H1 (cell line): Measurements from ENCODE around the gene IQCF6. TPM values are rescaled to one million over a fixed set of nuclear protein-coding genes. Genes with fewer than 3 reads are reported as not detected.

Source experiments
- CTCF ChIA-PET: fragments of 300-600 bp; sonication (Branson Sonifier 250); formaldehyde crosslinking; loops from one replicate; lab custom pipeline; 2021; ENCODE audit not compliant: partially characterized antibody; lab: Charles Lee
- POLR2A ChIA-PET: fragments of 300-600 bp; sonication (Branson Sonifier 250); formaldehyde crosslinking; loops from one replicate; lab custom pipeline; 2021; ENCODE audit warnings: inconsistent platforms; ENCODE audit not compliant: partially characterized antibody; lab: Charles Lee
- DNase-seq, 2 experiments: peaks; one replicate each; pipeline versions ENCODE4 v3.0.0 to v3.0.0-alpha.2; 2010 to 2022; ENCODE audit warnings: low spot score in 2 of 2, low read depth in 1 of 2, mixed read lengths in 1 of 2
- FAIRE-seq: peaks from 2 replicates; lab custom pipeline; 2011; peaks lifted over from hg19 to GRCh38; lab: Jason Lieb, UNC
- H2AFZ ChIP-seq: 2 replicates; pipeline ENCODE4 v1.8.1; 2012; ENCODE audit warnings: low read length, inconsistent platforms
- H2AK5ac ChIP-seq: 2 replicates; pipeline ENCODE4 v1.6.1; 2013; ENCODE audit warnings: low read depth, low read length
- H2BK120ac ChIP-seq: replicated peaks from 2 replicates; pipeline ENCODE3; 2013; ENCODE audit warnings: low read depth, low read length, inconsistent platforms
- H2BK12ac ChIP-seq: 2 replicates; pipeline ENCODE4 v1.6.1; 2013; ENCODE audit warnings: low read depth, low read length
- H2BK15ac ChIP-seq: 2 replicates; pipeline ENCODE4 v1.6.1; 2013; ENCODE audit warnings: low read length
- H2BK20ac ChIP-seq: 2 replicates; pipeline ENCODE4 v1.6.1; 2013; ENCODE audit warnings: low read length
- H2BK5ac ChIP-seq: 2 replicates; pipeline ENCODE4 v1.6.1; 2013; ENCODE audit warnings: low read depth, low read length
- H3K14ac ChIP-seq: 2 replicates; pipeline ENCODE4 v1.6.1; 2013; ENCODE audit warnings: inconsistent platforms; ENCODE audit not compliant: insufficient read length
- H3K18ac ChIP-seq: 2 replicates; pipeline ENCODE4 v1.6.1; 2013; ENCODE audit warnings: low read length; ENCODE audit errors: extremely low read depth
- H3K23ac ChIP-seq: 2 replicates; pipeline ENCODE4 v1.6.1; 2013; ENCODE audit warnings: inconsistent platforms; ENCODE audit not compliant: insufficient read length
- H3K23me2 ChIP-seq: 2 replicates; pipeline ENCODE4 v1.6.1; 2013; ENCODE audit warnings: low read depth, low read length
- H3K27ac ChIP-seq: 2 replicates; pipeline ENCODE4 v1.6.1; 2011; ENCODE audit warnings: low read depth, low read length, inconsistent platforms
- H3K27me3 ChIP-seq, 4 experiments: replicated peaks in 1 of 4; 1 replicate in 1 of 4; 2 replicates in 3 of 4; pipeline versions ENCODE4 v1.6.1 to v1.8.1; 2011 to 2013; ENCODE audit warnings: low read length in 3 of 4, mild to moderate bottlenecking in 3 of 4, inconsistent platforms in 2 of 4, mixed read lengths in 2 of 4, moderate library complexity in 1 of 4; ENCODE audit not compliant: control insufficient read depth in 3 of 4, insufficient read depth in 3 of 4; ENCODE audit errors: extremely low read depth in 1 of 4
- H3K36me3 ChIP-seq, 4 experiments: 2 replicates each; pipeline versions ENCODE4 v1.6.1 to v1.8.1; 2011 to 2013; ENCODE audit warnings: mild to moderate bottlenecking in 4 of 4, low read length in 3 of 4, moderate library complexity in 2 of 4, control low read depth in 1 of 4, inconsistent platforms in 1 of 4; ENCODE audit not compliant: insufficient read depth in 4 of 4, control insufficient read depth in 2 of 4
- H3K4ac ChIP-seq: replicated peaks from 2 replicates; pipeline ENCODE3; 2013; ENCODE audit warnings: low read length, low read depth, mixed read lengths, inconsistent platforms; ENCODE audit not compliant: insufficient read length
- H3K4me1 ChIP-seq, 4 experiments: replicated peaks in 1 of 4; 1 replicate in 1 of 4; 2 replicates in 3 of 4; pipeline versions ENCODE4 v1.6.1 to v1.8.1; 2011 to 2013; ENCODE audit warnings: low read length in 3 of 4, inconsistent platforms in 2 of 4, mixed read lengths in 1 of 4; ENCODE audit not compliant: insufficient read depth in 4 of 4, control insufficient read depth in 3 of 4
- H3K4me2 ChIP-seq, 2 experiments: 2 replicates each; pipeline versions ENCODE4 v1.6.1 to v1.8.1; 2011 to 2013; ENCODE audit warnings: low read depth in 2 of 2, low read length in 2 of 2, control low read depth in 1 of 2, inconsistent platforms in 1 of 2, mild to moderate bottlenecking in 1 of 2; ENCODE audit not compliant: insufficient read depth in 1 of 2
- H3K4me3 ChIP-seq, 4 experiments: fragments of 200-600, 300-600 bp in 1 of 4; sonication (generic), shearing (Covaris generic), sonication (Bioruptor Twin) in 1 of 4; 2 replicates each; pipeline versions ENCODE4 v1.5.1 to v1.8.1; 2011 to 2016; ENCODE audit warnings: low read length in 4 of 4, low read depth in 3 of 4, control low read depth in 2 of 4, inconsistent platforms in 2 of 4, mild to moderate bottlenecking in 2 of 4, mixed read lengths in 1 of 4, moderate library complexity in 1 of 4; ENCODE audit not compliant: insufficient read depth in 2 of 4; ENCODE audit errors: extremely low read depth in 1 of 4
- H3K56ac ChIP-seq: replicated peaks from 2 replicates; pipeline ENCODE3; 2013; ENCODE audit warnings: low read depth, mild to moderate bottlenecking, mixed read lengths, low read length, inconsistent platforms; ENCODE audit not compliant: insufficient read length
- H3K79me1 ChIP-seq: 2 replicates; pipeline ENCODE4 v1.6.1; 2013; ENCODE audit warnings: low read depth, low read length, control low read depth
- H3K79me2 ChIP-seq, 2 experiments: 2 replicates each; pipeline versions ENCODE4 v1.6.1 to v1.8.1; 2012 to 2013; ENCODE audit warnings: low read length in 2 of 2, mild to moderate bottlenecking in 2 of 2, inconsistent platforms in 1 of 2; ENCODE audit not compliant: insufficient read depth in 2 of 2, control insufficient read depth in 1 of 2
- H3K9ac ChIP-seq, 4 experiments: replicated peaks in 1 of 4; 1 replicate in 1 of 4; 2 replicates in 3 of 4; pipeline versions ENCODE4 v1.6.1 to v1.8.1; 2011 to 2013; ENCODE audit warnings: low read depth in 3 of 4, low read length in 3 of 4, control low read depth in 2 of 4, mild to moderate bottlenecking in 2 of 4, moderate library complexity in 2 of 4, inconsistent platforms in 1 of 4; ENCODE audit errors: extremely low read depth in 1 of 4
- H3K9me3 ChIP-seq, 2 experiments: 2 replicates each; pipeline versions ENCODE4 v1.6.1 to v1.8.1; 2012 to 2013; ENCODE audit warnings: mild to moderate bottlenecking in 2 of 2, moderate library complexity in 2 of 2, control low read depth in 1 of 2, inconsistent platforms in 1 of 2, low read depth in 1 of 2, low read length in 1 of 2, mixed read lengths in 1 of 2; ENCODE audit not compliant: insufficient read depth in 2 of 2
- H4K20me1 ChIP-seq, 2 experiments: replicated peaks in 1 of 2; 2 replicates each; pipeline versions ENCODE3 to v1.8.1; 2011 to 2013; ENCODE audit warnings: inconsistent platforms in 2 of 2, low read length in 2 of 2, mild to moderate bottlenecking in 1 of 2; ENCODE audit not compliant: insufficient read depth in 2 of 2, control insufficient read depth in 1 of 2
- H4K5ac ChIP-seq: 2 replicates; pipeline ENCODE4 v1.6.1; 2013; ENCODE audit warnings: low read length, low read depth, mixed read lengths, inconsistent platforms; ENCODE audit not compliant: insufficient read length
- H4K8ac ChIP-seq: 2 replicates; pipeline ENCODE4 v1.8.0; 2013; ENCODE audit warnings: mild to moderate bottlenecking, moderate library complexity, low read length, inconsistent platforms; ENCODE audit not compliant: insufficient read depth; ENCODE audit errors: extremely low read depth
- H4K91ac ChIP-seq: replicated peaks from 2 replicates; pipeline ENCODE3; 2013; ENCODE audit warnings: low read length, mixed read lengths, inconsistent platforms; ENCODE audit not compliant: insufficient read length
- CTBP2 ChIP-seq: IDR thresholded peaks from 2 replicates; pipeline ENCODE4 v1.7.0; 2011; ENCODE audit warnings: borderline replicate concordance, mild to moderate bottlenecking, moderate library complexity, mixed read lengths, low read length; ENCODE audit not compliant: insufficient read depth, insufficient read length
- EP300 ChIP-seq, 2 experiments: IDR thresholded peaks; 1 replicate in 1 of 2; 2 replicates in 1 of 2; pipeline ENCODE4 v1.6.1; 2011 to 2012; ENCODE audit warnings: low read depth in 2 of 2, low read length in 2 of 2, mild to moderate bottlenecking in 2 of 2, borderline replicate concordance in 1 of 2, inconsistent platforms in 1 of 2, moderate library complexity in 1 of 2
- PHF8 ChIP-seq: fragments of 200-600 bp; sonication (generic); conservative IDR thresholded peaks from 2 replicates; pipeline ENCODE4 v1.7.1; 2012; ENCODE audit warnings: low read depth, mild to moderate bottlenecking, inconsistent platforms, low read length, moderate library complexity
- SP1 ChIP-seq: IDR thresholded peaks from 2 replicates; pipeline ENCODE4 v1.6.1; 2011; ENCODE audit warnings: low read depth, low read length
- TBP ChIP-seq: IDR thresholded peaks from 2 replicates; pipeline ENCODE4 v1.6.1; 2011; ENCODE audit warnings: low read depth, low read length, improper control_type of control experiment
- WGBS, 2 experiments: shearing (Covaris generic) in 1 of 2; methylation state at CpG; one replicate each; pipeline versions ENCODE4 v1.1.6 to v1.1.7; 2013 to 2015; ENCODE audit warnings: low lambda C conversion rate in 2 of 2, mixed read lengths in 2 of 2, inconsistent platforms in 1 of 2, low coverage in 1 of 2, missing lambda C conversion rate in 1 of 2; ENCODE audit not compliant: insufficient replicate concordance in 2 of 2, insufficient coverage in 1 of 2, insufficient read length in 1 of 2; ENCODE audit errors: extremely low coverage in 1 of 2, missing lambda C conversion rate in 1 of 2; 5-methylcytosine and 5-hydroxymethylcytosine counted together
- polyA plus RNA-seq, 7 experiments: library from polyadenylated mRNA; depleted of rRNA in 3 of 7; stranded (reverse) in 5 of 7; unstranded in 2 of 7; fragments of >200 nt in 5 of 7; fragments of 200-250 nt in 2 of 7; gene quantifications; 1 replicate in 5 of 7; 2 replicates in 1 of 7; 4 replicates in 1 of 7; pipeline versions ENCODE4 v1.2.1 to v1.2.3, GENCODE V29; 2011 to 2013; ENCODE audit warnings: missing spikeins in 2 of 7, mixed read lengths in 2 of 7
- total RNA-seq: library from RNA; stranded (reverse); fragmentation: NEBNext Ultra II Directional; extraction: Animal tissue kit (Norgen Biotek cat#: 25700); gene quantifications from 2 replicates; pipeline ENCODE4 v1.2.1, GENCODE V29; 2021
- TF ChIP-seq, protein P1 (sequence below): IDR thresholded peaks from 2 replicates; pipeline ENCODE4 v1.6.1; 2011; ENCODE audit warnings: low read length, improper control_type of control experiment
- TF ChIP-seq, protein P2 (sequence below): IDR thresholded peaks from 2 replicates; pipeline ENCODE4 v1.6.1; 2011; ENCODE audit warnings: low read depth, mild to moderate bottlenecking, low read length; ENCODE audit not compliant: insufficient read depth

IQCF6 gene
- total and polyA plus RNA-seq, 2 of the 8 experiments (the other 6 are each of a cell fraction or from before 2014, with no cell fraction given) = not detected

DNA sequence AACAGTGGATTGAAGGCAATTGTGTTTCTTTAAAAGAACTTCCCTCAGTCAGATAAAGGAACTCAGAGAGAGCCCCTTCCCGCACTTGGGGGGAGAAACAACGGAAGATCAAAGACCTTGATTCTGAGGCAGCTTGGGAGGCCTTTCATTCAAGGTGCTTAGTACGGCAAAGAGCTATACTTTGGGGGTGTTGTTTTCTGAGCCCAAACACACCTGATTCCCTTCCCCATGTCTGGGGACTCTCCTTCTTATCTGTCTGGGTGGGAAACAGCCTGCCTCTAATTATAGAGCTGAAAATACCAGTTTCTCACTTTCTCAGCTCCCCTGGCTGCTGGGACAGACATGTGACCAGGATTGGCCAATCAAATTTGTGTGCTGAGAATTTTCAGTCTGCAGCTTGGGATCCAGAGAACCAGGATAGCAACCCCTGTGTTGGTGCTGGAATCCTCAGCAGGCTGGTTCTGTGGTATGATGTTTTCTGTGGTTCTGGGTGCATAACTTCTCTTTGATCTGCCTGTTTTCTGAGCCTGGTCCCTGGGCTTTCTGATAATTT, 19.4 kb upstream of the IQCF6 start:
- Histone ChIP-seq H2BK15ac (no peak overlapping the region), H3K79me1 (no peaks in the 10 kb centered on the region), H4K91ac (no peak overlapping the region), H3K27me3 (no peaks in the 10 kb centered on the region), H3K18ac (no peak overlapping the region), H2BK120ac (no peak overlapping the region), H3K56ac (no peak overlapping the region), H3K14ac (no peak overlapping the region), H3K9me3 (no peaks in the 10 kb centered on the region), H2AFZ (peak overlapping the region; percentile 97), H3K36me3 (no peaks in the 10 kb centered on the region), H2BK5ac (no peak overlapping the region), H3K4me2 (no peak overlapping the region), H4K20me1 (no peaks in the 10 kb centered on the region), H3K23me2 (no peaks in the 10 kb centered on the region), H3K23ac (no peak overlapping the region), H3K79me2 (no peaks in the 10 kb centered on the region), H3K4me3 (no peak overlapping the region), H2AK5ac (no peak overlapping the region), H3K27ac (no peak overlapping the region), H4K8ac (no peak overlapping the region), H2BK20ac (no peak overlapping the region), H4K5ac (no peak overlapping the region), H3K4me1 (peaks cover 7 to 28% (median 23%) of the 10 kb centered on the region in 4 experiments; a peak in 6 of 7 replicates), H2BK12ac (no peak overlapping the region), H3K4ac (no peak overlapping the region), H3K9ac (no peak overlapping the region)
- 61% methylated on average over 3 of the region's 3 CpGs; no CpG with 5 or more reads in 1 of the 2 experiments for WGBS, 2 experiments
- TF ChIP-seq SP1 (peak; percentile 68), TBP (no peak), CTBP2 (no peak), PHF8 (no peak), EP300 (IDR thresholded peaks at IDR 0.05; ENCODE audit: borderline replicate concordance in 1 of 2, low read depth in 2 of 2, low read length in 2 of 2) (no peak)
- TF ChIP-seq, protein P1, sequence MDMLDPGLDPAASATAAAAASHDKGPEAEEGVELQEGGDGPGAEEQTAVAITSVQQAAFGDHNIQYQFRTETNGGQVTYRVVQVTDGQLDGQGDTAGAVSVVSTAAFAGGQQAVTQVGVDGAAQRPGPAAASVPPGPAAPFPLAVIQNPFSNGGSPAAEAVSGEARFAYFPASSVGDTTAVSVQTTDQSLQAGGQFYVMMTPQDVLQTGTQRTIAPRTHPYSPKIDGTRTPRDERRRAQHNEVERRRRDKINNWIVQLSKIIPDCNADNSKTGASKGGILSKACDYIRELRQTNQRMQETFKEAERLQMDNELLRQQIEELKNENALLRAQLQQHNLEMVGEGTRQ = peak; percentile 83
- TF ChIP-seq, protein P2, sequence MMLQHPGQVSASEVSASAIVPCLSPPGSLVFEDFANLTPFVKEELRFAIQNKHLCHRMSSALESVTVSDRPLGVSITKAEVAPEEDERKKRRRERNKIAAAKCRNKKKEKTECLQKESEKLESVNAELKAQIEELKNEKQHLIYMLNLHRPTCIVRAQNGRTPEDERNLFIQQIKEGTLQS = no peak
- FAIRE-seq (peak; percentile 70), DNase-seq (peak in 1 of 2 experiments; percentile 57)
- ChIA-PET POLR2A (interaction anchor here (1.7 to 2.0 kb wide), 2 partner anchors 80 to 81 kb away, joined by 4 to 7 read pairs; no protein-coding TSS in a partner anchor), CTCF (interaction anchor here (0.6 to 11.0 kb wide), 17 partner anchors 10 to 175 kb away, joined by 3 to 108 read pairs (median 4); partner anchors contain the start of gene ABHD14B)
